NCI-H1092 treated with DMSO at 0.1 percent for 48 hours (cell line): ENCODE results near the gene TSPAN3.

ENCODE experiments used
- DNase-seq: peaks from one replicate; lab custom pipeline; 2025; lab: John Stamatoyannopoulos, UW

The TSPAN3 gene

GRCh38 chr15:77023576-77024272, 47.2 kb downstream of the TSPAN3 start:
- DNase-seq, result no peak

GRCh38 chr15:77022646-77023575, 48.0 kb downstream of the TSPAN3 start:
- DNase-seq, result no peak

GRCh38 chr15:77021803-77022381, 49.0 kb downstream of the TSPAN3 start:
- DNase-seq, result no peak

- DNase-seq, result no peak
These were observed 49.8 kb downstream of the TSPAN3 start for GRCh38 chr15:77021088-77021481.

- no peak for DNase-seq
These were observed 50.4 kb downstream of the TSPAN3 start for GRCh38 chr15:77020348-77021087.

- DNase-seq, result no peak
These were observed 51.2 kb downstream of the TSPAN3 start for GRCh38 chr15:77019521-77020331.

GRCh38 chr15:77018796-77019505, 52.0 kb downstream of the TSPAN3 start:
- no peak for DNase-seq

- no peak for DNase-seq
These were observed 52.9 kb downstream of the TSPAN3 start for GRCh38 chr15:77017761-77018720.

GRCh38 chr15:77017091-77017660, 53.7 kb downstream of the TSPAN3 start:
- no peak for DNase-seq

- DNase-seq, result no peak
These were observed 54.6 kb downstream of the TSPAN3 start for GRCh38 chr15:77016321-77016695.

- no peak for DNase-seq
These were observed 55.1 kb downstream of the TSPAN3 start for GRCh38 chr15:77015646-77016320.

GRCh38 chr15:77014132-77015081, 56.5 kb downstream of the TSPAN3 start:
- no peak for DNase-seq

- no peak for DNase-seq
These were observed 57.2 kb downstream of the TSPAN3 start for GRCh38 chr15:77013776-77014131.

GRCh38 chr15:77012868-77013267, 58.0 kb downstream of the TSPAN3 start:
- no peak for DNase-seq

GRCh38 chr15:77012117-77012712, 58.7 kb downstream of the TSPAN3 start:
- DNase-seq, result no peak

- no peak for DNase-seq
These were observed 60.1 kb downstream of the TSPAN3 start for GRCh38 chr15:77010857-77011256.

GRCh38 chr15:77010312-77010686, 60.6 kb downstream of the TSPAN3 start:
- no peak for DNase-seq
